H9 (cell line): ENCODE data around the gene UBN2. TPM values are rescaled to one million over a fixed set of nuclear protein-coding genes. Genes with fewer than 3 reads are reported as not detected.

Experiments
- DNase-seq: peaks from one replicate; pipeline ENCODE4 v3.0.0-alpha.2; 2017
- H2AFZ ChIP-seq: one replicate; pipeline ENCODE4 v1.6.1; 2013; ENCODE audit warnings: mild to moderate bottlenecking, low read length, control low read depth, moderate library complexity
- H2AK5ac ChIP-seq: 2 replicates; pipeline ENCODE4 v1.6.1; 2013; ENCODE audit warnings: low read length, control low read depth, mixed read lengths; ENCODE audit not compliant: insufficient read length
- H2BK120ac ChIP-seq: one replicate; pipeline ENCODE4 v1.6.1; 2013; ENCODE audit warnings: low read depth, mild to moderate bottlenecking, low read length, control low read depth, inconsistent platforms; ENCODE audit not compliant: poor library complexity, severe bottlenecking
- H2BK12ac ChIP-seq: 2 replicates; pipeline ENCODE4 v1.6.1; 2013; ENCODE audit warnings: low read length, control low read depth, mixed read lengths, low read depth; ENCODE audit not compliant: insufficient read length
- H2BK15ac ChIP-seq: 2 replicates; pipeline ENCODE4 v1.6.1; 2013; ENCODE audit warnings: low read depth, low read length, control low read depth
- H2BK20ac ChIP-seq: one replicate; pipeline ENCODE4 v1.6.1; 2013; ENCODE audit warnings: low read depth, mild to moderate bottlenecking, low read length, control low read depth, inconsistent platforms; ENCODE audit not compliant: poor library complexity, severe bottlenecking
- H2BK5ac ChIP-seq: 2 replicates; pipeline ENCODE4 v1.6.1; 2013; ENCODE audit warnings: low read length, control low read depth, mixed read lengths; ENCODE audit not compliant: insufficient read length
- H3K14ac ChIP-seq: 2 replicates; pipeline ENCODE4 v1.6.1; 2013; ENCODE audit warnings: low read length, control low read depth; ENCODE audit not compliant: insufficient read depth
- H3K18ac ChIP-seq: 2 replicates; pipeline ENCODE4 v1.6.1; 2013; ENCODE audit warnings: low read depth, mild to moderate bottlenecking, mixed read lengths, low read length, control low read depth; ENCODE audit not compliant: insufficient read length
- H3K23ac ChIP-seq: 2 replicates; pipeline ENCODE4 v1.6.1; 2013; ENCODE audit warnings: low read length, control low read depth, mixed read lengths, low read depth; ENCODE audit not compliant: insufficient read length
- H3K23me2 ChIP-seq: 2 replicates; pipeline ENCODE4 v1.6.1; 2013; ENCODE audit warnings: low read depth, mild to moderate bottlenecking, mixed read lengths, low read length, control low read depth; ENCODE audit not compliant: insufficient read length, poor library complexity, severe bottlenecking
- H3K27ac ChIP-seq: 2 replicates; pipeline ENCODE4 v1.5.1; 2013; ENCODE audit warnings: low read length, control low read depth, mixed read lengths, low read depth; ENCODE audit not compliant: insufficient read length
- H3K27me3 ChIP-seq: 2 replicates; pipeline ENCODE4 v1.6.1; 2013; ENCODE audit warnings: low read length, control low read depth, inconsistent platforms; ENCODE audit not compliant: insufficient read depth
- H3K4ac ChIP-seq: 2 replicates; pipeline ENCODE4 v1.6.1; 2013; ENCODE audit warnings: low read depth, mild to moderate bottlenecking, control low read depth, inconsistent platforms, low read length, moderate library complexity
- H3K4me1 ChIP-seq: 2 replicates; pipeline ENCODE4 v1.6.1; 2013; ENCODE audit warnings: low read length, control low read depth, inconsistent platforms; ENCODE audit not compliant: insufficient read depth
- H3K4me2 ChIP-seq: 2 replicates; pipeline ENCODE4 v1.6.1; 2013; ENCODE audit warnings: low read length, control low read depth, mixed read lengths; ENCODE audit not compliant: insufficient read length, insufficient read depth
- H3K56ac ChIP-seq: 2 replicates; pipeline ENCODE4 v1.6.1; 2013; ENCODE audit warnings: low read depth, mild to moderate bottlenecking, mixed read lengths, low read length, control low read depth; ENCODE audit not compliant: insufficient read length
- H3K79me1 ChIP-seq: 2 replicates; pipeline ENCODE4 v1.6.1; 2013; ENCODE audit warnings: low read depth, mild to moderate bottlenecking, moderate library complexity, low read length, control low read depth, inconsistent platforms; ENCODE audit not compliant: insufficient read depth, poor library complexity, severe bottlenecking
- H3K79me2 ChIP-seq: 2 replicates; pipeline ENCODE4 v1.6.1; 2013; ENCODE audit warnings: low read length, control low read depth, inconsistent platforms; ENCODE audit not compliant: insufficient read depth
- H3K9ac ChIP-seq: 2 replicates; pipeline ENCODE4 v1.6.1; 2013; ENCODE audit warnings: low read length, control low read depth, mixed read lengths; ENCODE audit not compliant: insufficient read length; ENCODE audit errors: extremely low read depth
- H3K9me3 ChIP-seq: one replicate; pipeline ENCODE4 v1.6.1; 2013; ENCODE audit warnings: low read depth, low read length, inconsistent platforms; ENCODE audit not compliant: control insufficient read depth
- H3T11ph ChIP-seq: one replicate; pipeline ENCODE4 v1.6.1; 2013; ENCODE audit warnings: mild to moderate bottlenecking, low read length, control low read depth, inconsistent platforms
- H4K20me1 ChIP-seq: one replicate; pipeline ENCODE4 v1.6.1; 2013; ENCODE audit not compliant: control insufficient read depth, insufficient read length, insufficient read depth
- H4K5ac ChIP-seq: 2 replicates; pipeline ENCODE4 v1.6.1; 2013; ENCODE audit warnings: low read depth, mild to moderate bottlenecking, mixed read lengths, low read length, control low read depth; ENCODE audit not compliant: insufficient read length
- H4K8ac ChIP-seq: replicated peaks from 2 replicates; pipeline ENCODE4 v1.6.1; 2013; ENCODE audit warnings: low read length, control low read depth, mixed read lengths, low read depth; ENCODE audit not compliant: insufficient read length
- H4K91ac ChIP-seq: 2 replicates; pipeline ENCODE4 v1.6.1; 2013; ENCODE audit warnings: low read depth, mild to moderate bottlenecking, moderate library complexity, mixed read lengths, low read length, control low read depth; ENCODE audit not compliant: insufficient read length
- H3K27ac Mint-ChIP-seq, 3 experiments: 2 replicates in 2 of 3; 3 replicates in 1 of 3; pipeline ENCODE4 v1.8.0; 2020 to 2021; ENCODE audit warnings: mixed read lengths in 3 of 3, mild to moderate bottlenecking in 1 of 3, moderate library complexity in 1 of 3
- H3K27me3 Mint-ChIP-seq: 2 replicates; pipeline ENCODE4 v1.8.0; 2021; ENCODE audit warnings: low read depth, mild to moderate bottlenecking, moderate library complexity, mixed read lengths
- H3K36me3 Mint-ChIP-seq, 3 experiments: 2 replicates in 2 of 3; 3 replicates in 1 of 3; pipeline ENCODE4 v1.8.0; 2020 to 2021; ENCODE audit warnings: low read depth in 3 of 3, mixed read lengths in 3 of 3; ENCODE audit not compliant: insufficient read depth in 1 of 3
- H3K4me1 Mint-ChIP-seq, 2 experiments: 2 replicates each; pipeline ENCODE4 v1.8.0; 2020; ENCODE audit warnings: mixed read lengths in 2 of 2
- H3K4me3 Mint-ChIP-seq, 2 experiments: 2 replicates in 1 of 2; 3 replicates in 1 of 2; pipeline ENCODE4 v1.8.0; 2020 to 2021; ENCODE audit warnings: mild to moderate bottlenecking in 2 of 2, mixed read lengths in 2 of 2, moderate library complexity in 1 of 2
- H3K9me3 Mint-ChIP-seq, 2 experiments: 2 replicates in 1 of 2; 3 replicates in 1 of 2; pipeline ENCODE4 v1.8.0; 2020; ENCODE audit warnings: mild to moderate bottlenecking in 2 of 2, mixed read lengths in 2 of 2, moderate library complexity in 1 of 2
- CTCF ChIP-seq: fragments of 200-600 bp; sonication (generic); conservative IDR thresholded peaks from 3 replicates; pipeline ENCODE4 v1.8.0; 2021; ENCODE audit warnings: antibody characterized with exemption, mild to moderate bottlenecking
- WGBS: extraction: QIAGEN DNeasy Blood & Tissue Kit; methylation state at CpG from one replicate; pipeline ENCODE4 v1.1.7; 2013; ENCODE audit warnings: missing lambda C conversion rate, low lambda C conversion rate, mixed read lengths; ENCODE audit not compliant: insufficient read length; ENCODE audit errors: extremely low coverage; 5-methylcytosine and 5-hydroxymethylcytosine counted together
- total RNA-seq: library from RNA; stranded (reverse); gene quantifications from 2 replicates; pipeline ENCODE4 v1.2.1, GENCODE V29; 2021

UBN2 gene
- total RNA-seq, 1 experiment from 2014 or later: 27.6 TPM

GRCh38 chr7:139232377-139232717 lies 1.3 kb downstream of the UBN2 start:
- peak overlapping the region; percentile 59 for H3K9ac ChIP-seq
- no peak for DNase-seq
- peaks cover 8% of the 10 kb centered on the region; the same call in 1 of the 2 replicates for H3K79me2 ChIP-seq
- H2BK5ac ChIP-seq: no peak overlapping the region
- H2AK5ac ChIP-seq: no peak overlapping the region
- no peak overlapping the region for H3K18ac ChIP-seq
- Mint-ChIP-seq H3K27ac (peak overlapping the region; percentile 32 to 89 (median 36); a peak in 3 of 7 replicates), H3K4me3 (peak overlapping the region; percentile 93 to 96), H3K4me1 (peaks cover 19% of the 10 kb centered on the region in 2 experiments), H3K9me3 (peaks cover 0 to 3% of the 10 kb centered on the region in 2 experiments; a peak in 2 of 5 replicates), H3K27me3 (no peaks in the 10 kb centered on the region), H3K36me3 (peaks cover 4 to 5% (median 5%) of the 10 kb centered on the region in 3 experiments)
- no peak for TF ChIP-seq CTCF
- H4K8ac ChIP-seq: no peak overlapping the region
- no peak overlapping the region for H2BK20ac ChIP-seq
- H3K79me1 ChIP-seq: no peaks in the 10 kb centered on the region
- WGBS: no CpG with 5 or more reads among the region's 8 CpGs
- no peak overlapping the region for H2BK120ac ChIP-seq
- H3K27ac ChIP-seq: no peak overlapping the region
- H3K14ac ChIP-seq: no peak overlapping the region
- no peak overlapping the region for H3K4ac ChIP-seq
- peaks cover 7% of the 10 kb centered on the region for H3K23me2 ChIP-seq
- H3T11ph ChIP-seq: no peak overlapping the region
- H4K91ac ChIP-seq: no peak overlapping the region
- no peak overlapping the region for H4K5ac ChIP-seq
- H4K20me1 ChIP-seq: no peaks in the 10 kb centered on the region
- H2BK12ac ChIP-seq: no peak overlapping the region
- H3K27me3 ChIP-seq: no peaks in the 10 kb centered on the region
- no peaks in the 10 kb centered on the region for H3K4me1 ChIP-seq
- no peak overlapping the region for H2AFZ ChIP-seq
- H3K4me2 ChIP-seq: peak overlapping the region; percentile 73
- H3K9me3 ChIP-seq: no peaks in the 10 kb centered on the region
- no peak overlapping the region for H2BK15ac ChIP-seq
- no peak overlapping the region for H3K23ac ChIP-seq
- H3K56ac ChIP-seq: no peak overlapping the region
